ENCODE measurements around the gene CDC42EP4. TPM values are rescaled to one million over a fixed set of nuclear protein-coding genes. Genes with fewer than 3 reads are reported as not detected.
"Not testable (repeated sequence)": the region's sequence is repeated elsewhere in the genome, so short reads cannot be mapped to it uniquely, and the experiment has no call there.

The CDC42EP4 gene
- total RNA-seq, 8 experiments from 2014 or later: 26.2 to 77.6 (median 39.6) TPM

DNA sequence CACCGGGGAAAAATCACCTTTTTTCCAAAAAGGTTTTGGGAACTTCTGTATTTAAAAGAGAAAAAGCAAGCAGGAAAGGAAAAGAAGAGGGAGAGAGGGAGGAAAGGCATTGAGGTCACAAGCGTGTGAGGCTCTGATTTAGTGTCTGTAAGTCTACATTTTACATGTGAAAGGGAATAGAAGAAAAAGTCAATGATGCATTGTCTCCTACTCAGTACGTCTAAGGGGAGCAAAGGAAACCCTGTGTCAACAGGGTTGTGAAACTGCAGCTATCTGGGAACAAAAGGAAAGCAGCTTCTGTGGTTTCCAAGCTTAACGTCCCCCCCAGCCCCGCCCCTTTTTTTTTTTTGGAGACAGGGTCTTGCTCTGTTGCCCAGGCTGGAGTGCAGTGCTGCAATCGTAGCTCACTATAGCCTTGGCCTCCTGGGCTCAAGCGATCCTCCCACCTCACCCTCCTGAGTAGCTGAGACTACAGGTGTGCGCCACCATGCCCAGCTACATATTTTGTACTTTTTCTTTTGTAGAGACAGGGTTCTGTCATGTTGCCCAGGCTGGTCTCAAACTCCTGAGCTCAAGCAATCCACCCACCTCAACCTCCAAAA, 1.8 kb upstream of the CDC42EP4 start:
- Histone ChIP-seq H3K27ac (peak overlapping the region in 1 of 2 donors; percentile 32), H3K4me3 (no peak overlapping the region), H3K4me1 (replicated peaks in 1 of 2) (peaks cover 26 to 29% of the 10 kb centered on the region in 2 donors)
- no peak for ATAC-seq (replicated peaks in 6 of 8)
- in situ Hi-C loops (cut with MboI; ENCODE audit: low pct_unique_long_range_greater_than_20kb in 2 of 9, low sequenced_read_pairs in 9 of 9, unreplicated experiment in 9 of 9): no loop called here
- WGBS, 10 experiments: 6 to 93% (median 43%) methylated on average over 2 to 4 of the region's 8 CpGs

DNA sequence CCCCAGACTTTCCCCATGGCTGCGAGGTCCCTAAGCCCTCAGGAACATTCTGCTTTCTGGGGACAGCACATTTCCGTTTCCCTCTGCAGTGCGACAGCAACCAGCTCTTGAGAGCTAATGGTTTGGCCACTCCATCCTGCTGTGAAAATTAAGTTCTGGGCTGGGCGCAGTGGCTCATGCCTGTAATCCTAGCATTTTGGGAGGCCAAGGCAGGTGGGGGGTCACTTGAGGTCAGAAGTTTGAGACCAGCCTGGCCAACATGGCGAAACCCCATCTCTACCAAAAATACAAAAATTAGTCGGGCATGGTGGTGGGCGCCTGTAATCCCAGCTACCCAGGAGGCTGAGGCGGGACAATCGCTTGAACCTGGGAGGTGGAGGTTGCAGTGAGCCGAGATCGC, 1.1 kb upstream of the CDC42EP4 start:
- ATAC-seq (replicated peaks in 6 of 8); H3K27ac ChIP-seq; H3K4me3 ChIP-seq; in situ Hi-C loops (cut with MboI; ENCODE audit: low pct_unique_long_range_greater_than_20kb in 2 of 9, low sequenced_read_pairs in 9 of 9, unreplicated experiment in 9 of 9): not testable (repeated sequence)
- WGBS, 10 experiments: 60 to 100% (median 86%) methylated on average over 1 to 7 of the region's 11 CpGs; no CpG with 5 or more reads in 3 of the 10 experiments
- H3K4me1 ChIP-seq (replicated peaks in 1 of 2): peaks cover 28 to 31% of the 10 kb centered on the region in 2 donors

DNA sequence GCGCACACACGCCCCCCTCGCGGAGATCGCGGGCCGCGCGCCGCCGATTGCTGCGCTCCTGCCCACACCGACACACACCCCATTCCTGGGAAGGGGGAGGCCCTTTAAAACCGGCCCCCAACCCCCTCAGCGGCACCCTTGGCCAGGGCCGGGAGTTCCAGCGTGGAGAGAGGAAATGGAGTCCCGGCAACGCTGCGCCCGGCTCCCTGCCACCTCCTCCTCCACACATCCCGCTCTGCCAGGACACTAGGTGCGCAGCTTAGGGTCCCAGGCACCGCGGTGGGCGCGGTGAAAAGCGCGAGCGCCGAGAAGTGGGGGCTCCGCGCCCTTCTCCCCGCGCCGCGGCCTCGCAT, 397 bp downstream of the CDC42EP4 start:
- peak; percentile 2 to 31 (median 16) for ATAC-seq (replicated peaks in 6 of 8)
- H3K27ac ChIP-seq: peak overlapping the region; percentile 84 to 90
- H3K4me3 ChIP-seq: peak overlapping the region; percentile 72 to 95 (median 92)
- H3K4me1 ChIP-seq (replicated peaks in 1 of 2): peaks cover 29% of the 10 kb centered on the region in 2 donors
- in situ Hi-C loops (cut with MboI; ENCODE audit: low pct_unique_long_range_greater_than_20kb in 2 of 9, low sequenced_read_pairs in 9 of 9, unreplicated experiment in 9 of 9): no loop called here
- 0% methylated on average over 2 to 10 of the region's 38 CpGs; no CpG with 5 or more reads in 8 of the 10 experiments for WGBS, 10 experiments

DNA sequence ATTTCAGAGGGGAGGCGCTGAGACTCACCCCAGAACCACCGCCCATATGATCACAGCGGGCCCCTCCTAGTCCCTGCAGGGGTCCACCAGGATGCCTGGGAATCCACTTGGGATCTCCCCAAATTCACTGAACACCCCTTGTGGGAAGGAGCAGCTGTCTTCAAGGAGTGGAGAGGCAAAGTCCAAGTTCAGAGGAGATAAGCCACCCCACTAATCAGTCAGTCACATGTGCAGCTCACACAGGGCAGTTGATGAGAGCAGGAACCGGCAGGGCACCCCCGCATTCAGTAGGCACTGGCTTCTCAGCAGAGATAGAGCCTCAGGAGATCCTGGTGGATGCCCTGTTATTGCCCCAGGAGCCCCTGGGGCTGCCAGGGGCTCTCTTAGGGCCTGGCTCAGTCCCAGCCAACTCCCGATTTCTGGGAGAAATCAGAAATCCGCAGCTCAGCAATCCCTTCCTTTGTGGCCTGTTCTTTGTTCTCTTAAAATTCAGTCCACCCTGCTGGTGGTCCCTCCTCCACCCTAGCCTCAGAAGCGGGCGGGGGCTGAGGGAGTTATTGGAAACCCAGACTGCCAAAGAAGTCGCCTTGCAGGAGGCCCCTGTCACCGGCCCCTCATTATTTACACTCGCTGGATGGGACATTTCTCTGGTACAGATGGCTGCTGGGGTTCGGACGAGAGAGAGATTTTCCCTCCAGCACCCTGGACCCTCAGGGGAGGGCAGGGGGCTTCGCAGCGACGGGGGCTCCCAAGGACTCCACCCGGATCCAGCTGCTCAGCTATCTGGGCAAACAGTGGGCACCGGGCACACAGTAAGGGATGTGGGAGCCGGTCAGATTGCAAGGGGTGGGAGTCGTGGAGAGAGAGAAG, 1.8 kb downstream of the CDC42EP4 start:
- 0 to 13% (median 0%) methylated on average over 1 to 8 of the region's 21 CpGs; no CpG with 5 or more reads in 2 of the 10 experiments for WGBS, 10 experiments
- in situ Hi-C loops (cut with MboI; ENCODE audit: low pct_unique_long_range_greater_than_20kb in 2 of 9, low sequenced_read_pairs in 9 of 9, unreplicated experiment in 9 of 9): no loop called here
- Histone ChIP-seq H3K4me1 (replicated peaks in 1 of 2) (peaks cover 42 to 43% of the 10 kb centered on the region in 2 donors), H3K4me3 (peak overlapping the region; percentile 72 to 95 (median 92)), H3K27ac (peak overlapping the region; percentile 84 to 90)
- ATAC-seq (replicated peaks in 6 of 8): peak in 6 of 8 experiments; percentile 0 to 6 (median 2)

DNA sequence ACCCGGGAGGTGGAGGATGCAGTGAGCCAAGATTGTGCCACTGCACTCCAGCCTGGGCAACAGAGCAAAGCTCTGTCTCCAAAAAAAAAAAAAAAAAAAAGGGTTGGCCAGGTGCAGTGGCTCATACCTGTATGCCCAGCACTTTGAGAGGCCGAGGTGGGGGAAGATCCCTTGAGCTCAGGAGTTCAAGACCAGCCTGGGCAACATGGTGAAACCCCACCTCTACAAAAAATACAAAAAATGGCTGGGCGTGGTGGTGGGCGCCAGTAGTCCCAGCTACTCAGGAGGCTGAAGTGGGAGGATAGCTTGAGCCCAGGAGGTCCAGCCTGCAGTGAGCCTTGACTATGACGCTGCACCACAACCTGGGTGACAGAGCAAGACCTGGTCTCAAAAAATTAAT, 2.8 kb downstream of the CDC42EP4 start:
- H3K4me1 ChIP-seq (replicated peaks in 1 of 2): peaks cover 52 to 53% of the 10 kb centered on the region in 2 donors
- WGBS, 10 experiments: 33 to 100% (median 100%) methylated on average over 1 to 4 of the region's 5 CpGs; no CpG with 5 or more reads in 1 of the 10 experiments
- H3K27ac ChIP-seq: peak overlapping the region; percentile 84 to 90
- peak overlapping the region; percentile 72 to 95 (median 92) for H3K4me3 ChIP-seq
- in situ Hi-C loops (cut with MboI; ENCODE audit: low pct_unique_long_range_greater_than_20kb in 2 of 9, low sequenced_read_pairs in 9 of 9, unreplicated experiment in 9 of 9); ATAC-seq (replicated peaks in 6 of 8): not testable (repeated sequence)

DNA sequence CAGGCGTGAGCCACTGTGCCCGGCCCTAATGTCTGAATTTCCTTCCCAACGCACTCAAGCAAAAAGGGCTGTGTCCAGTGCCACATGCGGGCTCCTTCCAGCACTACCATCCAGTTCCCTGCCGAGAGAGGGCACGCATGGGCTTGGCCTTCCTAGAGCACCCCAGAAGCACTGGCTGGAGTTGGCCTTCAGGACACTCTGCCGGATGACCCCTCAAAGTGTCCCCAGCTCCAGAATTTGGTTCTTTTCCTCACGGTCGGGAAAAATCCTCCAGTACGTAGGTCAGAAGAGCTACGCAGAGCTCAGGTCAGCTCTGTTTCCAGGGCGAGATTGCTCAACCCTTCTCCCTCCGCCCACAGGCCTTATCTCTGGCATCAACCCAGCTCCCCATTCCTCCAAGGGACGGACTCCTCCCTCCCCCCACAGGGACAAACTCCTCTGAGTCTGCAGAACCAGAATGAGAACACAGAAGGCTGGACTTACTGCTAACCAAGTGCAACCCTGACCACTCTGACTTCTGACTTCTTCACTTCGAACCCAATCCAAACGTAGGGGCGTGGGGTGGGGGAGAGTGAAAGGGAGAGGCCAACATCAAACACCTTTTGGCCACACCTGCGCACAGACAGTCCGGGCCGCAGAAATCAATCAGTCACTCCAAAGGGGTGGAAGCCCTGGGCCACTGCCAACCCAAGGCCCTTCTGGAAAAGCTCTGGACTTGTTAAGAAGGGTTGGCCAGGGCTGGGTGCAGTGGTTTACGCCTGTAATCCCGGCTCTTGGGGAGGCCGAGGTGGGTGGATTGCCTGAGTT, 3.6 kb downstream of the CDC42EP4 start:
- WGBS, 10 experiments: 15 to 100% (median 94%) methylated on average over 1 to 11 of the region's 23 CpGs; no CpG with 5 or more reads in 4 of the 10 experiments
- no peak overlapping the region for H3K27ac ChIP-seq
- H3K4me3 ChIP-seq: no peak overlapping the region
- H3K4me1 ChIP-seq (replicated peaks in 1 of 2): peaks cover 55 to 57% of the 10 kb centered on the region in 2 donors
- in situ Hi-C loops (cut with MboI; ENCODE audit: low pct_unique_long_range_greater_than_20kb in 2 of 9, low sequenced_read_pairs in 9 of 9, unreplicated experiment in 9 of 9): no loop called here
- ATAC-seq (replicated peaks in 6 of 8): no peak

DNA sequence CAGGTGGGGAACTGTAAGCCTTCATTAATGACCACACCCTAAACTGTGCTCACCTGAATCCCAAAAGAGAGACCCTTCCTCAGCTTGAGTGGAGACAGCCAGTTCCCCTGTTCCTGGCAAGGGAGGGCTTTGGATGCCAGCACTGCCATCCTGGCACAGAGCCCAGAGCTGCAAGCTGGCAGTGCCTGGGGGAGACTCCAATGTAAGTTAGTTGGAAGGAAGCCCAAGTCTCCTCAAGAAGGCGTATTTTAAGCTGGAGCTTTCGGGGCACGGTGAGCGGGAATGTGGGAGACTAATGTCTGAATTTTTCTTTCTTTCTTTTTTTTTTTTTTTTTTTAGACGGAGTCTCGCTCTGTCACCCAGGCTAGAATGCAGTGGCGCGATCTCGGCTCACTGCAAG, 4.7 kb downstream of the CDC42EP4 start:
- ATAC-seq (replicated peaks in 6 of 8): no peak
- in situ Hi-C loops (cut with MboI; ENCODE audit: low pct_unique_long_range_greater_than_20kb in 2 of 9, low sequenced_read_pairs in 9 of 9, unreplicated experiment in 9 of 9): no loop called here
- H3K4me1 ChIP-seq (replicated peaks in 1 of 2): peaks cover 44 to 48% of the 10 kb centered on the region in 2 donors
- WGBS, 10 experiments: 73 to 100% (median 88%) methylated on average over 2 to 6 of the region's 9 CpGs; no CpG with 5 or more reads in 7 of the 10 experiments
- no peak overlapping the region for H3K27ac ChIP-seq
- no peak overlapping the region for H3K4me3 ChIP-seq

DNA sequence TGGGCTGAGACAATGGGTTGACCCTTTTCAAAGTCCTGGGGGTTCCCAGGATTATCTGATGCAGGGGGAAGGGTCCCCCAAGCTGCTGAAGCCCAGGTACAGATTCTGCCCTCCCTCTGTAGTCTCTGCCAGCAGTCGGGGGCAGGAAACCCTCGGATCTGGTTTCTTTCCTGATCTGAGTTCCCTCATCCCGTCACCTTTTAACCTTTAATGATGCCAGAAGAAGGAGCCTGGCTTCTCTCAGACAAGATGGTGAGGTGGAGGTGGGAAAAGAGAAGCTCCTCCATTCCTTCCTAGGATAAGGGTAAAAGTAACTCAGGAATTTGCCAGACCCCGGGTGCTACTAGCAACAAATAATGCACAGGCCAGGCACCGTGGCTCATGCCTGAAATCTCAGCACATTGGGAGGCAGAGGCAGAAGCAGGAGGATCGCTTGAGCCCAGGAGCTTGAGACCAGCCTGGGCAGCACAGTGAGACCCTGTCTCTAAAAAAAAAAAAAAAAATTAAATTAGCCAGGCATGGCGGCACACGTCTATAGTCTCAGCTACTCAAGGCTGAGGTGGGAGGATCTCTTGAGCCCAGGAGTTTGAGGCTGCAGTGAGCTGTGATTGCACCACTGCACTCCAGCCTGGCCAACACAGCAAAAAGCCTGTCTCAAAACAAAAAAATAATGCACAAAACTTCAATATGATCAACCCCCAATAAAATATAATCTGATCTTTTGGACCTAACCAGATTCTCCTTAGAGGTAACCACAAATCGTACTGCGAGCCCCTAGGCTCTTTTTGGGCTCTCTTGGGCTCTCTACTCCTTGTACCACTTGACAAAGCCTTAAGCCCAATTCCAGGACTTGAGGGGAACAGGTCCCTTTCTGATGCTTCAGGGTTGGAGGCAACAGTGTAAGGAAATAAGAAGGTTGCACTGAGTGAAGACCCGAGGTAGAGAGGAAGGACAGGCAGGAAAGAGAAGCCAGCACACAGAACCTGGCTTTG, 5.7 kb downstream of the CDC42EP4 start:
- no peak overlapping the region for H3K4me3 ChIP-seq
- peaks cover 43 to 48% of the 10 kb centered on the region in 2 donors for H3K4me1 ChIP-seq (replicated peaks in 1 of 2)
- in situ Hi-C loops (cut with MboI; ENCODE audit: low pct_unique_long_range_greater_than_20kb in 2 of 9, low sequenced_read_pairs in 9 of 9, unreplicated experiment in 9 of 9): no loop called here
- H3K27ac ChIP-seq: no peak overlapping the region
- no peak for ATAC-seq (replicated peaks in 6 of 8)
- WGBS, 10 experiments: 48 to 90% (median 75%) methylated on average over 1 to 7 of the region's 11 CpGs; no CpG with 5 or more reads in 3 of the 10 experiments

DNA sequence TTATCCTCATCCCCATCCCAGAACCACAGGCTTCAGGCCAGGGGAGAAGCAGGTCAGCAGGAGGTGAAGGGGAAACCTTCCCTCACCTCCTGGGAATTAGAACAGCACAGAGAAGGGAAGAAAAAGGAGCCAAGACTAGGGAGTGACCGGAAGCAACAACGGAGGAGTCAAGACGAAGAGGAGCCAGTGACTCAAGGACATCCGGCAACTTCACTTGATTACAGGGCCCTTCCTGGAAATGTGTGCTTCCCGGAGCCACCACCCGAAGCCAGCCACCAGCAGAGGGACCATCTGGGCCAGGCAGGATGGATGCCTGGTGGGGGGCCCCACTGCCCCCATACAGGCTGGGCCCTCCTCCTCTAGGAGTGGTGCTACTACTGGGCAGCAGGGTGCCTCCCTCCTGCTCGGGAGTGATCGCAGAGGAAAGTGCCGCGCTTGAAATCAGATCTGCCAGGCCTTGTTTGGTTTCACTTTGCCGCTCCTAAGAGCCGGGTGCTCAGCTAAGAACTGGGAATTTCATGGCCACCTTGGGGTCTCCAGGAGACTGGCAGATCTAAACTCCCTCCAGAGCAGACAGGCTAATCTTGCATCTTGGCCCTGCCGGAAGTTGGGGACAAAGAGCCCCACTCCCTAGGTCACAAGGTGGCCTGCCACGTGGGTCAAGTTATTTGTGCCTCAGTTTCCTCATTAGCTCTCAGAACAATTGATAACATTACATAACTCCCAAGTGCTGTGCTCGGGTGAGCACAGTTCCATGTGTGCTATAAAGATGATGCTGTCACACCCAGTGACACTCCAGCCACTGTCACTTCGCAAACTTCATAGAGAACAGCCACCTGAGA, 6.6 kb downstream of the CDC42EP4 start:
- Histone ChIP-seq H3K4me1 (replicated peaks in 1 of 2) (peaks cover 43 to 48% of the 10 kb centered on the region in 2 donors), H3K27ac (no peak overlapping the region), H3K4me3 (peak overlapping the region in 3 of 5 donors; percentile 4 to 9 (median 6))
- in situ Hi-C loops (cut with MboI; ENCODE audit: low pct_unique_long_range_greater_than_20kb in 2 of 9, low sequenced_read_pairs in 9 of 9, unreplicated experiment in 9 of 9): no loop called here
- 0 to 38% (median 13%) methylated on average over 1 to 4 of the region's 16 CpGs; no CpG with 5 or more reads in 6 of the 10 experiments for WGBS, 10 experiments
- peak; percentile 36 to 75 (median 72) for ATAC-seq (replicated peaks in 6 of 8)

DNA sequence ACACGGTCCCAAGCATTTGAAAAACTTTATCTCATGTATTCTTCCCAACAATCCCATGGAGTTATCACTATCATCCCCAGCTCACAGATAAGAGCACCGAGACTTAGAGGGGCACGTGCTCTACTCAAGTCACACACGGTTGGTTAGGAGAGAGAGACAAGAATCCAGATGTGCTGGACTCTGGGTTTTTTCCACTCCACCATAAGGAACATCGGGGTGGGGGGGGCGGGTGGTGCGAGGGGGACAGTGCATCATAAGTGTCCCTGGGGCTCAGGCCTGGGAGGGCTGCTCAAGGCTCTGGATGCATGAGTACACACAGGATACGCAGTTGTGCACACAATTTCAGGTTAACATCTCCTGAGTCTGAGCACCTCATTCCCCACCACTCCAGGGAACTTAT, 7.4 kb downstream of the CDC42EP4 start:
- Histone ChIP-seq H3K4me3 (no peak overlapping the region), H3K27ac (no peak overlapping the region), H3K4me1 (replicated peaks in 1 of 2) (peaks cover 41 to 45% of the 10 kb centered on the region in 2 donors)
- 17 to 86% (median 80%) methylated on average over 1 to 5 of the region's 8 CpGs; no CpG with 5 or more reads in 3 of the 10 experiments for WGBS, 10 experiments
- ATAC-seq (replicated peaks in 6 of 8): peak in 2 of 8 experiments; percentile 5 to 16
- in situ Hi-C loops (cut with MboI; ENCODE audit: low pct_unique_long_range_greater_than_20kb in 2 of 9, low sequenced_read_pairs in 9 of 9, unreplicated experiment in 9 of 9): no loop called here

DNA sequence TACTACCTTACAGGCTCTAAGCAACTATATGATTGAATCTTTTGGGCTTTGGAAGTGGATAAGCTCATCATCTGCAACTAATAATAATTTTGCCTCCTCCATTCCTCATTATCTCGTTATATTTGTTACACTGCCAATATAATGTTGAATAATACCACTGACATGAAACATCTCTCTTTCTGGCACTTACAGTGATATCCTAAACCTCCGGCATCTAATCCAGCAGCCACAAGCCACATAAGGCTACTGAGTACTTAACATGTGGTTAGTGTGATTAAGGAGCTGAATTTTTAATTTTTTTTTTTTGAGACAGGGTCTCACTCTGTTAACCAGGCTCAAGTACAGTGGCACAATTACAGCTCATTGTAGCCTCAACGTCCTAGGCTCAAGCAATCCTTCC, 9.6 kb downstream of the CDC42EP4 start:
- Histone ChIP-seq H3K27ac (no peak overlapping the region), H3K4me3 (no peak overlapping the region), H3K4me1 (replicated peaks in 1 of 2) (peaks cover 29 to 33% of the 10 kb centered on the region in 2 donors)
- ATAC-seq (replicated peaks in 6 of 8): no peak
- 20 to 100% (median 92%) methylated on average over 1 to 3 of the region's 3 CpGs; no CpG with 5 or more reads in 2 of the 10 experiments for WGBS, 10 experiments
- in situ Hi-C loops (cut with MboI; ENCODE audit: low pct_unique_long_range_greater_than_20kb in 2 of 9, low sequenced_read_pairs in 9 of 9, unreplicated experiment in 9 of 9): no loop called here
